Measurements from ENCODE around the gene C2CD4D.
"Not testable (repeated sequence)": the region's sequence is repeated elsewhere in the genome, so short reads cannot be mapped to it uniquely, and the experiment has no call there.

Gene C2CD4D

GRCh38 chr1:151860504-151861187 lies 21.0 kb upstream of the C2CD4D start:
- no peak for DNase-seq (ENCODE audit: low read depth)
- H3K4me3 ChIP-seq (ENCODE audit: low read depth, low read length): no peak overlapping the region

- H3K4me3 ChIP-seq (ENCODE audit: low read depth, low read length): no peak overlapping the region
- DNase-seq (ENCODE audit: low read depth): no peak
These were observed 20.3 kb upstream of the C2CD4D start for GRCh38 chr1:151859891-151860293.

GRCh38 chr1:151858886-151859665 lies 19.5 kb upstream of the C2CD4D start:
- no peak overlapping the region for H3K4me3 ChIP-seq (ENCODE audit: low read depth, low read length)
- DNase-seq (ENCODE audit: low read depth): no peak

- DNase-seq (ENCODE audit: low read depth): no peak
- H3K4me3 ChIP-seq (ENCODE audit: low read depth, low read length): no peak overlapping the region
These were observed 18.6 kb upstream of the C2CD4D start for GRCh38 chr1:151858030-151858746.

GRCh38 chr1:151855933-151856332 lies 16.3 kb upstream of the C2CD4D start:
- H3K4me3 ChIP-seq (ENCODE audit: low read depth, low read length): no peak overlapping the region
- DNase-seq (ENCODE audit: low read depth): no peak

- not testable (repeated sequence) for DNase-seq (ENCODE audit: low read depth); H3K4me3 ChIP-seq (ENCODE audit: low read depth, low read length)
These were observed 15.9 kb upstream of the C2CD4D start for GRCh38 chr1:151855516-151855915.

GRCh38 chr1:151854658-151855057 lies 15.0 kb upstream of the C2CD4D start:
- DNase-seq (ENCODE audit: low read depth): no peak
- H3K4me3 ChIP-seq (ENCODE audit: low read depth, low read length): no peak overlapping the region

- no peak within 1 kb of the TSS for H3K4me3 ChIP-seq (ENCODE audit: low read depth, low read length)
These were observed 13.9 kb upstream of the C2CD4D start, which contains the start of gene THEM5 for GRCh38 chr1:151853411-151853943. Gene THEM5, minus strand, starts transcription at chr1:151853712. Its CDS starts 147 bp downstream, at chr1:151853565.

GRCh38 chr1:151852733-151853132 lies 13.1 kb upstream of the C2CD4D start:
- DNase-seq (ENCODE audit: low read depth): no peak
- H3K4me3 ChIP-seq (ENCODE audit: low read depth, low read length): no peak overlapping the region

More at GRCh38 chr1:151853411-151853943, 13.9 kb upstream of the C2CD4D start, which contains the start of gene THEM5:
- no peak for DNase-seq (ENCODE audit: low read depth)

- DNase-seq (ENCODE audit: low read depth): no peak
- H3K4me3 ChIP-seq (ENCODE audit: low read depth, low read length): no peak overlapping the region
These were observed 12.3 kb upstream of the C2CD4D start for GRCh38 chr1:151851886-151852285.

- H3K4me3 ChIP-seq (ENCODE audit: low read depth, low read length): no peak overlapping the region
- no peak for DNase-seq (ENCODE audit: low read depth)
These were observed 10.3 kb upstream of the C2CD4D start for GRCh38 chr1:151849871-151850270.

GRCh38 chr1:151849126-151849525 lies 9.5 kb upstream of the C2CD4D start:
- no peak overlapping the region for H3K4me3 ChIP-seq (ENCODE audit: low read depth, low read length)
- no peak for DNase-seq (ENCODE audit: low read depth)

GRCh38 chr1:151847867-151848596 lies 8.4 kb upstream of the C2CD4D start:
- no peak overlapping the region for H3K4me3 ChIP-seq (ENCODE audit: low read depth, low read length)
- no peak for DNase-seq (ENCODE audit: low read depth)

- no peak overlapping the region for H3K4me3 ChIP-seq (ENCODE audit: low read depth, low read length)
- no peak for DNase-seq (ENCODE audit: low read depth)
These were observed 7.1 kb upstream of the C2CD4D start for GRCh38 chr1:151846686-151847237.

- H3K4me3 ChIP-seq (ENCODE audit: low read depth, low read length): no peak overlapping the region
- peak; percentile 17 for DNase-seq (ENCODE audit: low read depth)
These were observed 6.5 kb upstream of the C2CD4D start for GRCh38 chr1:151846062-151846568.

GRCh38 chr1:151843398-151843797 lies 3.8 kb upstream of the C2CD4D start:
- DNase-seq (ENCODE audit: low read depth): no peak
- no peak overlapping the region for H3K4me3 ChIP-seq (ENCODE audit: low read depth, low read length)

GRCh38 chr1:151841141-151841540 lies 1.5 kb upstream of the C2CD4D start:
- DNase-seq (ENCODE audit: low read depth): peak; percentile 52

GRCh38 chr1:151840421-151840820 lies 801 bp upstream of the C2CD4D start:
- no peak overlapping the region for H3K4me3 ChIP-seq (ENCODE audit: low read depth, low read length)
- no peak for DNase-seq (ENCODE audit: low read depth)

More at GRCh38 chr1:151841141-151841540, 1.5 kb upstream of the C2CD4D start:
- H3K4me3 ChIP-seq (ENCODE audit: low read depth, low read length): no peak overlapping the region

GRCh38 chr1:151839082-151839412 lies 573 bp downstream of the C2CD4D start:
- H3K4me3 ChIP-seq (ENCODE audit: low read depth, low read length): no peak overlapping the region
- DNase-seq (ENCODE audit: low read depth): no peak

Measured in skeletal muscle cell (primary cell).